Measurements from ENCODE around the gene ZNF462. TPM values are rescaled to one million over a fixed set of nuclear protein-coding genes. Genes with fewer than 3 reads are reported as not detected.

ZNF462 gene
- polyA plus RNA-seq, 3 donors = not detected

GRCh38 chr9:107033966-107034365 is 171.0 kb downstream of the ZNF462 start:
- Mint-ChIP-seq H3K9me3 (peaks cover 0 to 15% (median 7%) of the 10 kb centered on the region in 7 donors), H3K27me3 (ENCODE audit: low read depth in 3 of 3) (peaks cover 0 to 2% (median 2%) of the 10 kb centered on the region in 3 donors), H3K27ac (no peak overlapping the region), H3K36me3 (no peaks in the 10 kb centered on the region), H3K4me3 (no peak overlapping the region), H3K4me1 (no peaks in the 10 kb centered on the region)
- peaks cover 0 to 5% of the 10 kb centered on the region in 2 donors for H3K9me3 ChIP-seq (replicated peaks in 1 of 2; ENCODE audit: control insufficient read depth in 1 of 2, insufficient read depth in 1 of 2, low read length in 2 of 2)
- no peaks in the 10 kb centered on the region for H3K79me2 ChIP-seq (ENCODE audit: insufficient read depth, low read length)
- no peak for TF ChIP-seq CTCF (IDR thresholded peaks at IDR 0.05)
- H2AFZ ChIP-seq (ENCODE audit: insufficient read depth, low read depth, low read length, poor library complexity, severe bottlenecking) = no peak overlapping the region
- no peak for DNase-seq
- H3K4me2 ChIP-seq (replicated peaks; ENCODE audit: extremely low read depth, low read length, poor library complexity, severe bottlenecking) = no peak overlapping the region
- no peaks in the 10 kb centered on the region for H3K36me3 ChIP-seq (replicated peaks in 1 of 2; ENCODE audit: control insufficient read depth in 1 of 2, insufficient read depth in 2 of 2, low read length in 2 of 2)
- no peak overlapping the region for H3K9ac ChIP-seq (ENCODE audit: insufficient read depth, low read length, poor library complexity, severe bottlenecking)
- WGBS (ENCODE audit: insufficient coverage) = 100% methylated on average over 2 of the region's 3 CpGs
- no peaks in the 10 kb centered on the region for H3K27me3 ChIP-seq (ENCODE audit: control insufficient read depth in 2 of 2, insufficient read depth in 2 of 2, low read length in 2 of 2)
- no peak overlapping the region for H3K4me3 ChIP-seq (replicated peaks in 1 of 3; ENCODE audit: low read depth in 2 of 3, low read length in 3 of 3)
- intact Hi-C loops (cut with micrococcal nuclease) = no loop called here
- no peaks in the 10 kb centered on the region for H4K20me1 ChIP-seq (ENCODE audit: insufficient read depth, low read length)
- no peaks in the 10 kb centered on the region for H3K4me1 ChIP-seq (ENCODE audit: control insufficient read depth in 1 of 2, insufficient read depth in 2 of 2, low read length in 2 of 2)
- no peak overlapping the region for H3K27ac ChIP-seq (ENCODE audit: low read depth in 1 of 2, low read length in 2 of 2)

GRCh38 chr9:107034831-107035230 is 171.9 kb downstream of the ZNF462 start:
- Histone ChIP-seq H3K4me2 (replicated peaks; ENCODE audit: extremely low read depth, low read length, poor library complexity, severe bottlenecking) (no peak overlapping the region), H3K36me3 (replicated peaks in 1 of 2; ENCODE audit: control insufficient read depth in 1 of 2, insufficient read depth in 2 of 2, low read length in 2 of 2) (no peaks in the 10 kb centered on the region), H3K9ac (ENCODE audit: insufficient read depth, low read length, poor library complexity, severe bottlenecking) (no peak overlapping the region), H3K79me2 (ENCODE audit: insufficient read depth, low read length) (no peaks in the 10 kb centered on the region), H3K9me3 (replicated peaks in 1 of 2; ENCODE audit: control insufficient read depth in 1 of 2, insufficient read depth in 1 of 2, low read length in 2 of 2) (peaks cover 0 to 5% of the 10 kb centered on the region in 2 donors), H2AFZ (ENCODE audit: insufficient read depth, low read depth, low read length, poor library complexity, severe bottlenecking) (no peak overlapping the region), H3K4me3 (replicated peaks in 1 of 3; ENCODE audit: low read depth in 2 of 3, low read length in 3 of 3) (no peak overlapping the region), H3K27ac (ENCODE audit: low read depth in 1 of 2, low read length in 2 of 2) (no peak overlapping the region), H3K4me1 (ENCODE audit: control insufficient read depth in 1 of 2, insufficient read depth in 2 of 2, low read length in 2 of 2) (no peaks in the 10 kb centered on the region), H3K27me3 (ENCODE audit: control insufficient read depth in 2 of 2, insufficient read depth in 2 of 2, low read length in 2 of 2) (no peaks in the 10 kb centered on the region), H4K20me1 (ENCODE audit: insufficient read depth, low read length) (no peaks in the 10 kb centered on the region)
- 100% methylated on average over 3 of the region's 5 CpGs for WGBS (ENCODE audit: insufficient coverage)
- TF ChIP-seq CTCF (IDR thresholded peaks at IDR 0.05) = no peak
- intact Hi-C loops (cut with micrococcal nuclease) = no loop called here
- no peak for DNase-seq
- H3K27ac Mint-ChIP-seq = no peak overlapping the region
- H3K9me3 Mint-ChIP-seq = peaks cover 0 to 12% (median 7%) of the 10 kb centered on the region in 7 donors
- H3K36me3 Mint-ChIP-seq = no peaks in the 10 kb centered on the region
- no peak overlapping the region for H3K4me3 Mint-ChIP-seq
- peaks cover 0 to 2% (median 2%) of the 10 kb centered on the region in 3 donors for H3K27me3 Mint-ChIP-seq (ENCODE audit: low read depth in 3 of 3)
- no peaks in the 10 kb centered on the region for H3K4me1 Mint-ChIP-seq
